Astrocyte of the cerebellum (primary cell): ENCODE measurements around the gene MARCHF10.

ENCODE experiments used
- DNase-seq: peaks from one replicate; pipeline ENCODE4 v3.0.0-alpha.2; 2011; ENCODE audit warnings: low read depth
- H3K4me3 ChIP-seq: 2 replicates; pipeline ENCODE4 v1.5.1; 2011; ENCODE audit warnings: mild to moderate bottlenecking, low read depth, low read length, moderate library complexity
- in situ Hi-C: cut with HindIII; loops from 2 replicates; pipeline ENCODE4 v1.10.0; 2017; ENCODE audit warnings: low sequenced_read_pairs
- TF ChIP-seq, protein P1 (sequence below): IDR thresholded peaks from 2 replicates; pipeline ENCODE4 v1.5.1; 2012; ENCODE audit warnings: low read length, low read depth, moderate library complexity, mild to moderate bottlenecking; ENCODE audit errors: missing control alignments

MARCHF10 gene, protein sequence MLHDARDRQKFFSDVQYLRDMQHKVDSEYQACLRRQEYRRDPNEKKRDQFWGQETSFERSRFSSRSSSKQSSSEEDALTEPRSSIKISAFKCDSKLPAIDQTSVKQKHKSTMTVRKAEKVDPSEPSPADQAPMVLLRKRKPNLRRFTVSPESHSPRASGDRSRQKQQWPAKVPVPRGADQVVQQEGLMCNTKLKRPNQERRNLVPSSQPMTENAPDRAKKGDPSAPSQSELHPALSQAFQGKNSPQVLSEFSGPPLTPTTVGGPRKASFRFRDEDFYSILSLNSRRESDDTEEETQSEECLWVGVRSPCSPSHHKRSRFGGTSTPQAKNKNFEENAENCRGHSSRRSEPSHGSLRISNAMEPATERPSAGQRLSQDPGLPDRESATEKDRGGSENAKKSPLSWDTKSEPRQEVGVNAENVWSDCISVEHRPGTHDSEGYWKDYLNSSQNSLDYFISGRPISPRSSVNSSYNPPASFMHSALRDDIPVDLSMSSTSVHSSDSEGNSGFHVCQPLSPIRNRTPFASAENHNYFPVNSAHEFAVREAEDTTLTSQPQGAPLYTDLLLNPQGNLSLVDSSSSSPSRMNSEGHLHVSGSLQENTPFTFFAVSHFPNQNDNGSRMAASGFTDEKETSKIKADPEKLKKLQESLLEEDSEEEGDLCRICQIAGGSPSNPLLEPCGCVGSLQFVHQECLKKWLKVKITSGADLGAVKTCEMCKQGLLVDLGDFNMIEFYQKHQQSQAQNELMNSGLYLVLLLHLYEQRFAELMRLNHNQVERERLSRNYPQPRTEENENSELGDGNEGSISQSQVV

GRCh38 chr17:62807812-62808575, at the start of gene MARCHF10:
Gene MARCHF10, minus strand, starts transcription at chr17:62808314. Its CDS starts 6,579 bp downstream, at chr17:62801735.
- in situ Hi-C loops = no loop called here
- DNase-seq = no peak
- H3K4me3 ChIP-seq = peak within 1 kb of the TSS; percentile 29
- TF ChIP-seq, protein P1, sequence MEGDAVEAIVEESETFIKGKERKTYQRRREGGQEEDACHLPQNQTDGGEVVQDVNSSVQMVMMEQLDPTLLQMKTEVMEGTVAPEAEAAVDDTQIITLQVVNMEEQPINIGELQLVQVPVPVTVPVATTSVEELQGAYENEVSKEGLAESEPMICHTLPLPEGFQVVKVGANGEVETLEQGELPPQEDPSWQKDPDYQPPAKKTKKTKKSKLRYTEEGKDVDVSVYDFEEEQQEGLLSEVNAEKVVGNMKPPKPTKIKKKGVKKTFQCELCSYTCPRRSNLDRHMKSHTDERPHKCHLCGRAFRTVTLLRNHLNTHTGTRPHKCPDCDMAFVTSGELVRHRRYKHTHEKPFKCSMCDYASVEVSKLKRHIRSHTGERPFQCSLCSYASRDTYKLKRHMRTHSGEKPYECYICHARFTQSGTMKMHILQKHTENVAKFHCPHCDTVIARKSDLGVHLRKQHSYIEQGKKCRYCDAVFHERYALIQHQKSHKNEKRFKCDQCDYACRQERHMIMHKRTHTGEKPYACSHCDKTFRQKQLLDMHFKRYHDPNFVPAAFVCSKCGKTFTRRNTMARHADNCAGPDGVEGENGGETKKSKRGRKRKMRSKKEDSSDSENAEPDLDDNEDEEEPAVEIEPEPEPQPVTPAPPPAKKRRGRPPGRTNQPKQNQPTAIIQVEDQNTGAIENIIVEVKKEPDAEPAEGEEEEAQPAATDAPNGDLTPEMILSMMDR = no peak

DNA sequence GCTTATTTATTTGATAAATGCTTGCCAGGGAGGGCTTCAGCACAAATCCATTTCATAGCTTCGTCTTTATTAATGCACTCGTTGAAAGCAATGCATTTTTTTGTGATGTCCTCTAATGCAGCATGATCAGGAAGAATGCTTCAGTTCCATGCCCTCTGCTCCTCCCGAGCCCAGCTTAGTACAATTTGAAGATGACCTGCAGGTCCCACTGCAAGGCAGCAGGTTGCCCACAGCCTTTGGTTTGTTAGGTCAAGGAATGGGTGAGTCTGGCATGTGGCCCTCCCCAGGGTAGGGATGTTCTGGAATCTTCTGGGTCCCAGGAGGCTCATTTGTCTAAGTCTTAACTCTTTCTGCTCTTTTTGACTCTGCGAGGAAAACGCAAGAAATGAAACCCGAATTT, 49.4 kb upstream of the MARCHF10 start:
- in situ Hi-C loops = loop anchor here (5.0 kb wide), 1 partner anchor 55 kb away; no protein-coding TSS in a partner anchor
- H3K4me3 ChIP-seq = no peak overlapping the region
- TF ChIP-seq, protein P1 = no peak
- no peak for DNase-seq

- H3K4me3 ChIP-seq = no peak overlapping the region
- TF ChIP-seq, protein P1 = no peak
- in situ Hi-C loops = loop anchor here (5.0 kb wide), 1 partner anchor 56 kb away; no protein-coding TSS in a partner anchor
- no peak for DNase-seq
Observed at GRCh38 chr17:62856594-62856993, 48.5 kb upstream of the MARCHF10 start.

GRCh38 chr17:62855156-62855555, 47.0 kb upstream of the MARCHF10 start:
- TF ChIP-seq, protein P1 = no peak
- in situ Hi-C loops = loop anchor here (5.0 kb wide), 1 partner anchor 57 kb away; no protein-coding TSS in a partner anchor
- DNase-seq = no peak
- no peak overlapping the region for H3K4me3 ChIP-seq

DNA sequence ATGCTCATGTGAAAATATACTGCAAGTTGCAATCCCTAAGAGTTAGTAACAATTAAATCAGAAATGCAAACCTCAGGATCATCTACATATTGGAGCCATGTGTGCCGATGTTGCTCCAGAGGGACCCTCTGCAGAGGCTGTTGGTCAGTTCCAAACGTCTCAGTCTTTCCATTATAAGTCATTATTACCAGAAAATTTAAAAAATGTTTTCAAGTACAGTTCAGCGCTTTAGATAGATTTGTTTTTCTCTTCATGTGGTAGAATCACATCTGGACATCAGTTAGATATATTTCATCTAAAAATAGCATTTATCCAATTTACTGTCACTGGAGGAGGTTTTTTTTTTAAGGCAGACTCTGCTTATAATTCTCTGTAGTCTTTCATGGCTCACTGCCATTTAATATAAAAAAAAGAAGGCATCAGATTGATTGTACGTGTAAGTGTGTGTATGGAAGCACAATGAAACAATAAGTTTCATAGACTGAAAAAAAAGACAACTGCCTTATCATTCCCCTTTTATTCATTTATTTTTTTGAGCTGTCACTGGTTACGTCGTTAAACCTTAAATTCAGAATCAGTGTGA, 46.1 kb upstream of the MARCHF10 start:
- TF ChIP-seq, protein P1 = no peak

More for the DNA sequence above, 46.1 kb upstream of the MARCHF10 start:
- in situ Hi-C loops = no loop called here
- H3K4me3 ChIP-seq = no peak overlapping the region
- DNase-seq = no peak
